HEK293T (cell line): ENCODE measurements around the gene AQP5.

ENCODE experiments used
- ELF4 ChIP-seq: fragments of 450-650 bp; IDR thresholded peaks from 2 replicates; pipeline ENCODE4 v1.6.1; 2017; ENCODE audit warnings: antibody characterized with exemption
- NFRKB ChIP-seq: fragments of 450-650 bp; IDR thresholded peaks from 2 replicates; pipeline ENCODE4 v1.6.1; 2016; ENCODE audit warnings: mild to moderate bottlenecking, moderate library complexity
- SUZ12 ChIP-seq: fragments of 450-650 bp; IDR thresholded peaks from 2 replicates; pipeline ENCODE4 v1.6.1; 2016; ENCODE audit warnings: mild to moderate bottlenecking
- TARDBP ChIP-seq: fragments of 450-650 bp; IDR thresholded peaks from 2 replicates; pipeline ENCODE4 v1.6.1; 2016
- ZNF384 ChIP-seq: fragments of 450-650 bp; IDR thresholded peaks from 2 replicates; pipeline ENCODE4 v1.6.1; 2016

- TF ChIP-seq ZNF384, result no peak
- TF ChIP-seq ELF4, result no peak
- TF ChIP-seq TARDBP, result no peak
- TF ChIP-seq SUZ12, result no peak
- no peak for TF ChIP-seq NFRKB
Measured at GRCh38 chr12:49979791-49980190, 18.1 kb downstream of the AQP5 start.
